Left hindlimb (tissue), 1 donor: Measurements from ENCODE around the gene GALM.
"Not testable (repeated sequence)": the region's sequence is repeated elsewhere in the genome, so short reads cannot be mapped to it uniquely, and the experiment has no call there.

ENCODE experiments used
- DNase-seq: peaks from one replicate; pipeline ENCODE4 v3.0.0-alpha.2; 2018

GALM gene

GRCh38 chr2:38743672-38744398 lies 77.9 kb downstream of the GALM start:
- DNase-seq = no peak

GRCh38 chr2:38744399-38744780 lies 78.5 kb downstream of the GALM start:
- DNase-seq = no peak

DNA sequence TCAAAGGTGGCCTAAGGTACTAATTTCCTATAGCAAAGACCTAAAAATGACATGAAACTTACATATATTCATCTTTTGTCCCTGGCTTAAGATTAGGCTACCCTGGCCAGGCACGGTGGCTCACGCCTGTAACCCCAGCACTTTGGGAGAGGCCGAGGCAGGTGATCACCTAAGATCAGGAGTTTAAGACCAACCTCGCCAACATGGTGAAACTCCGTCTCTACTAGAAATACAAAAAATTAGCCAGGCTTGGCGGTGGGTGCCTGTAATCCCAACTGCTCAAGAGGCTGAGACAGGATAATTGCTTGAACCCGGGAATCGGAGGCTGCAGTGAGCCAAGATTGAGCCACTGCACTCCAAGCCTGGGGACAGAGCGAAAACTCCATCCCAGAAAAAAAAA lies 79.4 kb downstream of the GALM start:
- DNase-seq = no peak

DNA sequence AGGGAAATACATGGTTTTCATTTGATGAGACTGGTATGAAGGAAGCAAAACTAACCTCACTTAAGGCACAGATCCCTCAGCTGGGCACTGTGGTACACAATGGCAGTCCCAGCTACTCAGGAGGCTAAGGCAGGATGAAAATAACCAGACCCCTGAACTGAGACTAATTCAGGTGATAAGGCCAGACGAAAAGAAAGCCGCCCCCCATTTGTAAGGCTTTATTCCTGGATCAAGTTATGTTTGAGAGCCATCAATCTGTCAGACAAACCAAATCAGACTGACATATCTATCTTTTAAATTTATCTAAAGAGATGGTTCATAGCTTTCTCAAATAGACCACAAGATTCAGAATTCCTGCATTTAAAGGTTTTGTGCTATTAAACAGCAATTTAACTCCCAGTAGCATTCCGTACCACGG lies 81.1 kb downstream of the GALM start:
- DNase-seq = no peak

DNA sequence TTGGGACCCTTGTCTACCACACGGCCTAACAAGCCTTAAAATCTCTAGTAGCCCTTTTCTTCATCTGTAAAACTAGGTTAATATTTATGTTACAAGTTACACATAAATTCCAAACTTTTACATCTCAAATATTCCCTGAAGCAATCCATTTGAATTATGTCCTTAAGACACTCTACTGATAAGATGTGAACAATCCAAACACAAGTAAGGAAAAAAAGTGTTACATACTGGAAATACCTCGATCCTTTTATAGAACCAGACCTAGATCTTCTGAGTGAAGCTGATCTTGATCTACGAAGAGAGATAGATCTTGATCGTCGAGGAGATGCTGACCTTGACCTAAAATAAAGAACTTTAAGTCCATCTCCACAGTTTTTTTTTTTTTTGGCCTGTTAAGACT lies 81.9 kb downstream of the GALM start:
- no peak for DNase-seq

- DNase-seq = no peak
Observed at GRCh38 chr2:38748391-38748790, 82.5 kb downstream of the GALM start.

DNA sequence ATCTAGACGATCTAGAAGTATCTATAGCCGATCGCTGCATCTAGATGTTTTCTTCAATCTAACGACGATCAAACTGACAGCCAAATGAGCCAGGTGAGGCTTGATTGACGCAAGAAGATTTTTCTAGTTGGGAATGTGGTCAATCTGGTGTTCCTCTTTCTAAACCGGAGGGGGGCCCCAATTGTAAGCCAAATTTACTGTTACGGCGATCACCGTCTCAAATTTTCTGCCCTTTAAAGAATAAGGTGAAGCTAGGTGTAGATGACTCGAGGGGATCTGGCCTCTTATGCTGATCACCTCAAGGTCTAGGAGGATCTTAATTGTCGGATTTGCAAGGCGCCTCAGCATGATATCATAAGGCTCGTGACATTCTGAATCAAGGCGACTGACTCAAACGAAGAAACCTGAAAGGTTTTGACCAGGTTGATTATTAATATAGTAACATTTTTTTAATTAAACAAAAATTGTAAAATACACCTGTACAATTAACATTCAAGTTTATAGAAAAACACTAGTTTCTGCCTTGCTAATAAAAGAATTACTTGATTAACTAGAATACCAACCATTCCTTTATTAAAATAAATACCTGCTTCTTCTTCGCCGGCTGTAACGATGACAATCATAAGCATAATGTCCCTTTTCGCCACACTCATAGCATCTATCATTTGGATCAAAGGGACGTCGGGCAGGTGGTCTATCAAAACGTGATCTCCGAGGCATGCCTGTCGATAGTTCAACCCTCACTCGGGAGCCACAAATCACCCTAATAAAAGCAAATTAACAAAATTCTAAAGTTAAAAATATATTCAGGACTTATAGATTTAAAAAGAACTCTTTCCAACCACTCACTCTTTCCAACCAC lies 83.3 kb downstream of the GALM start:
- no peak for DNase-seq

GRCh38 chr2:38750011-38750890 lies 84.3 kb downstream of the GALM start:
- DNase-seq = no peak

- DNase-seq = peak; percentile 99
Observed at GRCh38 chr2:38750891-38751595, 85.1 kb downstream of the GALM start, which contains the start of gene SRSF7. Gene SRSF7 (minus strand): TSS chr2:38751361. CDS start chr2:38751256, 105 bp downstream.

DNA sequence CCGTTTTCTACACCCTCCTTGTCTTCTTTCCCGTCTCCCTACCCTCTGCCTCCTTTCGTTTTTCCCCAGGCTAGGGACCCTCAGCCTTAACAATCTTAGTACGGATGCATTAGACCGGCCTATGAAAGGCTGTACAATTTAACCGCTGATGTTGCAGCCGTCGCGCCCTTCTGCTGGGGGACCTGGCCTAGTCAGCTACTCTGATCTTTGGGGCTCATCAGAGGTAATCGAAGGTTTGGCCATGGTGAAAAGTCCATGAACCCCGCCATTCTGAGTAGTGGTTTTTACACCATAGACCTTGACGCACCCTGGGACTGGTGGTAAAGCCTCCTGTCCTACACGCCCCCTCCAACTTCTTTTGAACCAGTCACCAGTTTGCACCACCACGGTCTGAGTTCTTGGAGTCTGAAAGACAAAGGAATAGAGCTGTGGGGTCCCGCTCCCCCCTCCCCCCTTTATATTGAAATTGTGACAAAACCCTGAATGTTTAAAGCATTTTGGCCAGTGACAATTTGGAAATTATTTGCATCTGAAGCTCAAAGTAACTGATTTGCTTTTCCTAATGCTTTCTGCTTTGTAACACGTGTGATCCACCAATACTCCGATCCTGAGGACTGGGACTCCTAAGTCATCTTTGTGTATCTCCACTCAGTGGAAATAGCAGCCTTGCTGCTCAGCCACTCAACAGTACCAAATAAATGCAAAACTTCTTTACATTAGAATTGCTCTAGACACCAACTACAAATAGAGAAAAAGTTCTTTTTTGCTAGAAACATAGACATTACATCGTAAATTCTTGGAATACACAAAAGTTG lies 85.9 kb downstream of the GALM start:
- no peak for DNase-seq

DNA sequence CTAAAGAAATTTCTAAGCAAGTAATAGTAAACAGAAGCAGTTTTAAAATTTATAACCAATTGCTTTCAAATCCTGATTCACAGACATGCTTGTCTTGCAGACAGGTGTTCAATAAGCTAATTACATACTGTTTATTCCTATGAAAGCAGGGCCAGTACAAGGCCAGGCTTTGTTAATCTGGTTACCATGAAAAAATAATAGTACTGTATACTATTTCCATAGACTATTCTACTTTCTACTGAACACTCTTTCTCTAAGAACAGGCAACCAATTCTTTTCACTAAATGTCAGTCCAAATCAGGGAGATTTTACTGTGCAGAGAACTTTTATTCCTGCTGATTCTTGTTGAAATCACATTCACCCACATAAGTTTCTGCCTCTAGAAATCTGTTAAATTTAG lies 88.1 kb downstream of the GALM start:
- DNase-seq = no peak

GRCh38 chr2:38754506-38754905 lies 88.6 kb downstream of the GALM start:
- DNase-seq = no peak

DNA sequence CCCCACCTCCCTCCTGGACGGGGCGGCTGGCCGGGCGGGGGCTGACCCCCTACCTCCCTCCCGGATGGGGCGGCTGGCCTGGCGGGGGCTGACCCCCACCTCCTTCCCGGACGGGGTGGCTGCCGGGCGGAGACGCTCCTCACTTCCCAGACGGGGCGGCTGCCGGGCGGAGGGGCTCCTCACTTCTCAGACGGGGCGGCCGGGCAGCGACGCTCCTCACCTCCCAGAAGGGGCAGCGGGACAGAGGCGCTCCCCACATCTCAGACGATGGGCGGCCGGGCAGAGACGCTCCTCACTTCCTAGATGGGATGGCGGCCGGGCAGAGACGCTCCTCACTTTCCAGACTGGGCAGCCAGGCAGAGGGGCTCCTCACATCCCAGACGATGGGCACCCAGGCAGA lies 90.0 kb downstream of the GALM start:
- not testable (repeated sequence) for DNase-seq

GRCh38 chr2:38763228-38763627 lies 97.3 kb downstream of the GALM start:
- DNase-seq = no peak

GRCh38 chr2:38763728-38764127 lies 97.8 kb downstream of the GALM start:
- DNase-seq = no peak

GRCh38 chr2:38765149-38765548 lies 99.2 kb downstream of the GALM start:
- no peak for DNase-seq

GRCh38 chr2:38765551-38765950 lies 99.6 kb downstream of the GALM start:
- DNase-seq = no peak

DNA sequence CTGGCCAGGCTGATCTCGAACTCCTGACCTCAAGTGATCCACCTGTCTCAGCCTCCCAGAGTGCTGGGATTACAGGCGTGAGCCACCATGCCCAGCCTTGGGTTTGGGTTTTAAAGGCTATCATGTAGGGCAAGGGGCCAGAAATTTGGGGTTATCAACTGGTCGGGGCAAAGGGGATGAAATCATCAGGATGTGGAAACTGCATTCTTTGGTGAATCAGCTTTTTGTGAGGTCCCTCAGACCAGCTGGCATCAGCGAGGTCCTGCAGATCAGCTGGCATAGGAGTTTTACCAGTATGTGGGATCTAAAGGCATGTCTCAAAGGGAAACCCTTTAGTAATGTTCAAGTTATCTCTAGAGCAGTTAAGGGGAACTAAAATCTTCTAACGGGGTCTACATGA lies 105.7 kb downstream of the GALM start:
- DNase-seq = no peak

- DNase-seq = no peak
Observed at GRCh38 chr2:38775097-38775920, 109.4 kb downstream of the GALM start.

DNA sequence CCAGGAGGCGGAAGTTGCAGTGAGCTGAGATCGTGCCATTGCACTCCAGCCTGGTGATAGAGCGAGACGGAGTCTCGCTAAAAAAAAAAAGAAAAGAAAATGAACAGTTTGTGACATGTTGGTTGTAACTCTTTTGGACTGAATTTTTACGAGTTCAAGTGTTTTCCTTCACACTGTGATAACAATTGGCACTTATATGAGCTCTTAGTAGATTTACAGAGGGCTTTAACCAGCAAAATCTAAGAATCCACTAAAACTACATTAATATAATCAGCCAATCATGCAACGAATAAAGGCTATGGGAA lies 110.0 kb downstream of the GALM start:
- DNase-seq = no peak

DNA sequence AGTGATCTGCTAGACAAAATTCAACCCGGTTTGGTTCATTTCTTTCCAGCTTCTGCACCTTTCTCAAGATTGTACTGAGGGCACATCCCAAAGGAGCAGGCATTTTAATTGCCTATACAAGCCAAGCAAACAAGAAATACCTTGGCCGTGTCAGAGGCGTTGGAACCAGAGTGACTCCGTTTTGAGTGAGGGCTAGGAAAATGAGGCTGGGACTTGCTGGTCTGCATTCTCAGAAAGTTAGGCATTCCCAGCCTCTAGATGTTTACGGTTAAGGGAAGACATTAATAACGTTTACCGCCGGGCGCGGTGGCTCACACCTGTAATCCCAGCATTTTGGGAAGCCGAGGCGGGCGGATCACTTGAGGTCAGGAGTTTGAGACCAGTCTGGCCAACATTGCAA lies 110.6 kb downstream of the GALM start:
- DNase-seq = no peak
